Panc1 (cell line): Measurements from ENCODE around the gene RGS14. TPM values are rescaled to one million over a fixed set of nuclear protein-coding genes. Genes with fewer than 3 reads are reported as not detected.

Experiments used
- ATAC-seq: fragments of 200-7000 bp; cut with Tn5 transposase; 2 replicates; pipeline ENCODE4 v1.9.1; 2020; ENCODE audit warnings: mild to moderate bottlenecking, moderate library complexity
- BruUV-seq: library from RNA; stranded (reverse); fragments of 400-500 nt; replicated peaks from 2 replicates; lab custom pipeline; 2021; lab: Mats Ljungman, UMichigan
- CTCF ChIA-PET: fragments of 300-600 bp; sonication (Branson Sonifier 250); formaldehyde crosslinking; loops from one replicate; lab custom pipeline; 2022; ENCODE audit warnings: antibody characterized with exemption; lab: Charles Lee
- POLR2A ChIA-PET: fragments of 300-600 bp; sonication (Branson Sonifier 250); formaldehyde crosslinking; loops from one replicate; lab custom pipeline; 2022; ENCODE audit warnings: antibody characterized with exemption; lab: Charles Lee
- DNase-seq: peaks from one replicate; pipeline ENCODE4 v3.0.0-alpha.2; 2010; ENCODE audit warnings: low read depth, low spot score
- H3K27ac ChIP-seq: 2 replicates; pipeline ENCODE4 v1.5.1; 2011; ENCODE audit warnings: mild to moderate bottlenecking, low read length, inconsistent platforms
- H3K27me3 ChIP-seq: fragments of 200-500 bp; sonication (Bioruptor generic); 2 replicates; pipeline ENCODE4 v1.6.0; 2014; ENCODE audit warnings: low read length, inconsistent platforms; ENCODE audit not compliant: control insufficient read depth, insufficient read depth
- H3K36me3 ChIP-seq: fragments of 200-500 bp; sonication (Bioruptor generic); 2 replicates; pipeline ENCODE4 v1.5.1; 2014; ENCODE audit warnings: inconsistent platforms, mild to moderate bottlenecking, low read length, moderate library complexity; ENCODE audit not compliant: control insufficient read depth, insufficient read depth
- H3K4me1 ChIP-seq: 2 replicates; pipeline ENCODE4 v1.5.1; 2011; ENCODE audit warnings: inconsistent platforms, mild to moderate bottlenecking, low read length, moderate library complexity; ENCODE audit not compliant: control insufficient read depth, insufficient read depth
- H3K4me3 ChIP-seq, 2 experiments: 2 replicates each; pipeline ENCODE4 v1.5.1; 2011 to 2012; ENCODE audit warnings: low read depth in 2 of 2, low read length in 2 of 2, mild to moderate bottlenecking in 2 of 2, inconsistent platforms in 1 of 2, moderate library complexity in 1 of 2
- H3K9me3 ChIP-seq: fragments of 200-500 bp; sonication (Bioruptor generic); 2 replicates; pipeline ENCODE4 v1.5.1; 2014; ENCODE audit warnings: low read depth, mild to moderate bottlenecking, inconsistent platforms, low read length, moderate library complexity; ENCODE audit not compliant: control insufficient read depth, insufficient read depth
- CTCF ChIP-seq: fragments of 450-650 bp; IDR thresholded peaks from 2 replicates; pipeline ENCODE4 v1.5.1; 2017; ENCODE audit warnings: mild to moderate bottlenecking
- POLR2AphosphoS5 ChIP-seq: IDR thresholded peaks from 2 replicates; pipeline ENCODE4 v1.6.1; 2012; ENCODE audit warnings: mild to moderate bottlenecking, low read depth, low read length, moderate library complexity
- REST ChIP-seq, 2 experiments: IDR thresholded peaks; 2 replicates each; pipeline ENCODE4 v1.6.1; 2011 to 2012; ENCODE audit warnings: low read depth in 2 of 2, control low read depth in 1 of 2, low read length in 1 of 2, mild to moderate bottlenecking in 1 of 2, moderate library complexity in 1 of 2; ENCODE audit not compliant: insufficient read depth in 1 of 2
- SIN3A ChIP-seq: IDR thresholded peaks from 2 replicates; pipeline ENCODE4 v1.6.1; 2012; ENCODE audit warnings: low read depth, mild to moderate bottlenecking, low read length, moderate library complexity, borderline replicate concordance; ENCODE audit not compliant: insufficient read depth
- TCF7L2 ChIP-seq: IDR thresholded peaks from 2 replicates; pipeline ENCODE4 v1.6.1; 2011; ENCODE audit warnings: mild to moderate bottlenecking, low read depth, low read length, inconsistent platforms
- in situ Hi-C: cut with HindIII; loops from 2 replicates; pipeline ENCODE4 v1.10.0; 2016; ENCODE audit warnings: low sequenced_read_pairs, low pct_unique_long_range_greater_than_20kb
- intact Hi-C: fragments of 100-400 bp; cut with micrococcal nuclease; formaldehyde crosslinking; loops from one replicate; pipeline ENCODE4 v1.10.0; 2022; ENCODE audit not compliant: unreplicated experiment
- total RNA-seq: library from RNA; stranded (reverse); gene quantifications from one replicate; pipeline ENCODE4 v1.2.1, GENCODE V29; 2021; ENCODE audit not compliant: unreplicated experiment

Gene RGS14
- total RNA-seq, 1 experiment from 2014 or later: 13.5 TPM

GRCh38 chr5:177334155-177334551 lies 23.6 kb upstream of the RGS14 start:
- TF ChIP-seq TCF7L2: no peak
- TF ChIP-seq REST (IDR thresholded peaks at IDR 0.05; ENCODE audit: insufficient read depth in 1 of 2, low read depth in 2 of 2, low read length in 1 of 2): no peak
- Histone ChIP-seq H3K4me3 (no peak overlapping the region), H3K36me3 (peaks cover 10% of the 10 kb centered on the region), H3K27me3 (no peaks in the 10 kb centered on the region), H3K27ac (no peak overlapping the region), H3K9me3 (no peaks in the 10 kb centered on the region), H3K4me1 (no peaks in the 10 kb centered on the region)
- intact Hi-C loops: no loop called here
- in situ Hi-C loops: no loop called here
- no peak for DNase-seq
- no peak for ATAC-seq
- ChIA-PET CTCF (no interaction called here), POLR2A (no interaction called here)
- BruUV-seq: no TSS peak

- ChIA-PET CTCF (no interaction called here), POLR2A (interaction anchor here (1.0 kb wide), 1 partner anchor 48 kb away, joined by 3 read pairs; no protein-coding TSS in a partner anchor)
- BruUV-seq: no TSS peak
- Histone ChIP-seq H3K27me3 (no peaks in the 10 kb centered on the region), H3K4me3 (no peak overlapping the region), H3K4me1 (no peaks in the 10 kb centered on the region), H3K9me3 (no peaks in the 10 kb centered on the region), H3K27ac (no peak overlapping the region), H3K36me3 (peaks cover 10% of the 10 kb centered on the region)
- DNase-seq (no peak), ATAC-seq (no peak)
- intact Hi-C loops: no loop called here
- TF ChIP-seq REST (IDR thresholded peaks at IDR 0.05; ENCODE audit: insufficient read depth in 1 of 2, low read depth in 2 of 2, low read length in 1 of 2) (no peak), POLR2AphosphoS5 (no peak), TCF7L2 (no peak), CTCF (no peak), SIN3A (no peak)
- in situ Hi-C loops: no loop called here
Measured at GRCh38 chr5:177334781-177335700, 22.7 kb upstream of the RGS14 start.
